Neural progenitor cell (in vitro differentiated cells): ENCODE results near the gene C1QTNF1.

Experiments used
- CTCF ChIP-seq: fragments of 200-600 bp; sonication (generic); IDR thresholded peaks from 2 replicates; pipeline ENCODE4 v1.5.1; 2017; ENCODE audit warnings: antibody characterized with exemption, mild to moderate bottlenecking
- EZH2 ChIP-seq: fragments of 200-600 bp; sonication (generic); IDR thresholded peaks from 2 replicates; pipeline ENCODE4 v1.6.1; 2017; ENCODE audit warnings: antibody characterized with exemption, mild to moderate bottlenecking, moderate library complexity
- EZH2phosphoT487 ChIP-seq: fragments of 200-600 bp; sonication (generic); IDR thresholded peaks from 2 replicates; pipeline ENCODE4 v1.6.1; 2017; ENCODE audit warnings: antibody characterized with exemption

GRCh38 chr17:79027274-79027924 is 3.4 kb downstream of the C1QTNF1 start:
- TF ChIP-seq CTCF, result no peak
- no peak for TF ChIP-seq EZH2
- no peak for TF ChIP-seq EZH2phosphoT487
